SK-N-SH (cell line): ENCODE data around the gene ATG2A. TPM values are rescaled to one million over a fixed set of nuclear protein-coding genes. Genes with fewer than 3 reads are reported as not detected.

Experiments
- CTCF ChIA-PET: fragments of 300-600, 350-600 bp; formaldehyde crosslinking; extraction: SDS; loops from one replicate; lab custom pipeline; 2021; lab: Yijun Ruan, JAX
- POLR2A ChIA-PET: fragments of 350-600 bp; sonication (Branson Sonifier 250); formaldehyde crosslinking; extraction: SDS; loops from one replicate; lab custom pipeline; 2020; ENCODE audit warnings: antibody characterized with exemption, inconsistent platforms; lab: Yijun Ruan, JAX
- DNase-seq: peaks from one replicate; pipeline ENCODE4 v3.0.0; 2012
- H2AFZ ChIP-seq: fragments of 200-600 bp; sonication (generic); 2 replicates; pipeline ENCODE4 v1.8.1; 2016; ENCODE audit warnings: antibody characterized with exemption, mild to moderate bottlenecking, low read depth
- H3F3A ChIP-seq: fragments of 200-600 bp; sonication (generic); replicated peaks from 2 replicates; pipeline ENCODE3; 2016; ENCODE audit warnings: antibody characterized with exemption, mild to moderate bottlenecking; ENCODE audit not compliant: insufficient read depth
- H3K27ac ChIP-seq, 2 experiments: fragments of 200-500 bp in 1 of 2; fragments of 200-600 bp in 1 of 2; sonication (Bioruptor generic) in 1 of 2; sonication (generic), shearing (Covaris generic) in 1 of 2; 2 replicates each; pipeline versions ENCODE4 v1.5.1 to v1.6.1; 2014 to 2016; ENCODE audit warnings: low read depth in 2 of 2, inconsistent platforms in 1 of 2, low read length in 1 of 2, mild to moderate bottlenecking in 1 of 2, mixed read lengths in 1 of 2
- H3K27me3 ChIP-seq: fragments of 200-600 bp; sonication (generic), shearing (Covaris generic); 2 replicates; pipeline ENCODE4 v1.6.1; 2016; ENCODE audit warnings: mixed run types; ENCODE audit not compliant: insufficient read depth
- H3K36me3 ChIP-seq, 2 experiments: fragments of 200-500 bp in 1 of 2; fragments of 200-600 bp in 1 of 2; sonication (Bioruptor generic) in 1 of 2; sonication (generic) in 1 of 2; replicated peaks in 1 of 2; 2 replicates each; pipeline versions ENCODE3 to v1.5.1; 2014 to 2016; ENCODE audit warnings: low read length in 1 of 2, mild to moderate bottlenecking in 1 of 2; ENCODE audit not compliant: insufficient read depth in 2 of 2, control insufficient read depth in 1 of 2
- H3K4me1 ChIP-seq, 2 experiments: fragments of 200-500 bp in 1 of 2; fragments of 200-600 bp in 1 of 2; sonication (Bioruptor generic) in 1 of 2; sonication (generic), shearing (Covaris generic) in 1 of 2; 2 replicates each; pipeline versions ENCODE4 v1.5.1 to v1.6.1; 2014 to 2016; ENCODE audit warnings: low read depth in 1 of 2, low read length in 1 of 2, mixed run types in 1 of 2; ENCODE audit not compliant: insufficient read depth in 2 of 2, control insufficient read depth in 1 of 2
- H3K4me2 ChIP-seq: fragments of 200-600 bp; sonication (generic), shearing (Covaris generic); 2 replicates; pipeline ENCODE4 v1.6.1; 2017; ENCODE audit warnings: mixed run types
- H3K4me3 ChIP-seq, 2 experiments: fragments of 200-500 bp in 1 of 2; fragments of 200-600 bp in 1 of 2; sonication (Bioruptor generic) in 1 of 2; sonication (generic), shearing (Covaris generic) in 1 of 2; 2 replicates each; pipeline versions ENCODE4 v1.5.1 to v1.8.1; 2014 to 2016; ENCODE audit warnings: low read depth in 2 of 2, inconsistent platforms in 1 of 2, low read length in 1 of 2, mild to moderate bottlenecking in 1 of 2, mixed read lengths in 1 of 2, moderate library complexity in 1 of 2
- H3K79me2 ChIP-seq: fragments of 200-600 bp; sonication (generic); 2 replicates; pipeline ENCODE4 v1.8.1; 2017; ENCODE audit warnings: mild to moderate bottlenecking; ENCODE audit not compliant: insufficient read depth
- H3K9ac ChIP-seq: fragments of 200-600 bp; sonication (generic); 2 replicates; pipeline ENCODE4 v1.6.1; 2017; ENCODE audit warnings: mixed run types
- H3K9me2 ChIP-seq: fragments of 200-600 bp; sonication (generic); 2 replicates; pipeline ENCODE4 v1.6.1; 2017; ENCODE audit warnings: mixed run types
- H3K9me3 ChIP-seq: fragments of 200-600 bp; sonication (generic); 2 replicates; pipeline ENCODE4 v1.6.1; 2017; ENCODE audit warnings: mixed run types, mild to moderate bottlenecking, moderate library complexity
- H4K20me1 ChIP-seq: fragments of 200-600 bp; sonication (generic); 2 replicates; pipeline ENCODE4 v1.6.1; 2017; ENCODE audit warnings: mild to moderate bottlenecking, mixed run types; ENCODE audit not compliant: insufficient read depth
- ELF1 ChIP-seq: IDR thresholded peaks from 2 replicates; pipeline ENCODE4 v1.4.0; 2012
- EP300 ChIP-seq, 2 experiments: IDR thresholded peaks; 2 replicates each; pipeline versions ENCODE4 v1.4.0 to v1.6.1; 2012; ENCODE audit warnings: borderline replicate concordance in 1 of 2, low read depth in 1 of 2, low read length in 1 of 2
- EZH2phosphoT487 ChIP-seq: fragments of 200-600 bp; sonication (generic); IDR thresholded peaks from 2 replicates; pipeline ENCODE4 v1.6.1; 2017; ENCODE audit warnings: low read depth, mixed run types, mild to moderate bottlenecking, antibody characterized with exemption, moderate library complexity, borderline replicate concordance
- FOSL2 ChIP-seq: IDR thresholded peaks from 2 replicates; pipeline ENCODE4 v1.4.0; 2012; ENCODE audit warnings: low read depth, mild to moderate bottlenecking, moderate library complexity, borderline replicate concordance
- FOXJ3 ChIP-seq: sonication (generic); formaldehyde crosslinking; IDR thresholded peaks from 2 replicates; pipeline ENCODE4 v1.5.1; 2020; ENCODE audit warnings: mild to moderate bottlenecking, missing genetic modification reagents
- GATA2 ChIP-seq: sonication (generic); formaldehyde crosslinking; IDR thresholded peaks from 2 replicates; pipeline ENCODE4 v1.5.0; 2020; ENCODE audit warnings: mild to moderate bottlenecking, missing genetic modification reagents
- MEF2A ChIP-seq: IDR thresholded peaks from 2 replicates; pipeline ENCODE4 v1.4.0; 2012; ENCODE audit warnings: low read depth, borderline replicate concordance
- NFIC ChIP-seq: IDR thresholded peaks from 2 replicates; pipeline ENCODE4 v1.4.0; 2012; ENCODE audit warnings: borderline replicate concordance
- POLR2AphosphoS5 ChIP-seq: IDR thresholded peaks from 2 replicates; pipeline ENCODE4 v1.6.1; 2012; ENCODE audit warnings: low read depth, low read length
- RCOR1 ChIP-seq: fragments of 150-350 bp; IDR thresholded peaks from 2 replicates; pipeline ENCODE4 v1.6.1; 2017; ENCODE audit warnings: antibody characterized with exemption, low read length
- RFX5 ChIP-seq: IDR thresholded peaks from 2 replicates; pipeline ENCODE4 v1.6.1; 2012; ENCODE audit warnings: mild to moderate bottlenecking, improper control_type of control experiment, low read length
- RXRA ChIP-seq: IDR thresholded peaks from 2 replicates; pipeline ENCODE4 v1.4.0; 2012; ENCODE audit warnings: low read depth, mild to moderate bottlenecking, borderline replicate concordance
- SMC3 ChIP-seq: IDR thresholded peaks from 2 replicates; pipeline ENCODE4 v1.6.1; 2012; ENCODE audit warnings: low read depth, low read length, improper control_type of control experiment
- TCF12 ChIP-seq: IDR thresholded peaks from 2 replicates; pipeline ENCODE4 v1.4.0; 2012
- USF2 ChIP-seq: fragments of 150-350 bp; IDR thresholded peaks from 2 replicates; pipeline ENCODE4 v1.6.1; 2017; ENCODE audit warnings: antibody characterized with exemption, low read length, low read depth, borderline replicate concordance
- YY1 ChIP-seq: IDR thresholded peaks from 2 replicates; pipeline ENCODE4 v1.4.0; 2012; ENCODE audit warnings: low read depth, mild to moderate bottlenecking
- WGBS: methylation state at CpG from one replicate; pipeline ENCODE4 v1.1.6; 2017; ENCODE audit warnings: low lambda C conversion rate; 5-methylcytosine and 5-hydroxymethylcytosine counted together
- polyA plus RNA-seq, 3 experiments: library from polyadenylated mRNA; depleted of rRNA; stranded (reverse); fragments of >200 nt; gene quantifications; 2 replicates each; pipeline ENCODE4 v1.2.3, GENCODE V29; 2012
- TF ChIP-seq, protein P1 (sequence below): fragments of 150-350 bp; IDR thresholded peaks from 2 replicates; pipeline ENCODE4 v1.6.1; 2016; ENCODE audit warnings: mild to moderate bottlenecking, low read depth, low read length

ATG2A gene
- polyA plus RNA-seq, 1 of the 3 experiments (the other 2 are of a cell fraction) = 7.1 TPM

DNA sequence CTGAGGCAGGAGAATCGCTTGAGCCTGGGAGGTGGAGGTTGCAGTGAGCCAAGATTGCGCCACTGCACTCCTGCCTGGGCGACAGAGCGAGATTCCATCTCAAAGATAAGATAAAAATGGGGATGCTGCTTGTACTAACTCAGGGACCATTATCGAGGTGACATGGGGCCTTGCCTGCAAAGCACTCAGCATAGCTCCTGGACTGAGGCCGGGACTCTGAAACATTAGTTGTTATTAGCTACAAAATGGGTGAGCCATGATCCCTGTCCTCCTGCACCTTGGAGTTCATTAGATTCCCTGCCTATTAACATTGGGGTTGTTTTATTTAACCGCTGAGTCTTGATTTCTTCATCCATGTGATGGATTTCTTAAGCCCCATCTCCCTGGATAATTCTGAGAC lies 12.6 kb upstream of the ATG2A start (continued):
- TF ChIP-seq FOSL2 (no peak), RXRA (no peak), NFIC (no peak), EZH2phosphoT487 (no peak), GATA2 (CRISPR knock-in tag) (no peak), TCF12 (no peak), YY1 (no peak), FOXJ3 (CRISPR knock-in tag) (no peak), MEF2A (no peak), USF2 (no peak)

GRCh38 chr11:64928957-64929356 lies 11.9 kb upstream of the ATG2A start:
- H3K4me1 ChIP-seq = peaks cover 0 to 20% of the 10 kb centered on the region in 2 experiments; a peak in 1 of 4 replicates
- peaks cover 13% of the 10 kb centered on the region; the same call in 1 of the 2 replicates for H3K79me2 ChIP-seq
- H3K9me2 ChIP-seq = no peaks in the 10 kb centered on the region
- H3K9ac ChIP-seq = no peak overlapping the region
- peaks cover 11 to 42% of the 10 kb centered on the region in 2 experiments for H3K36me3 ChIP-seq
- no peak overlapping the region for H3K4me2 ChIP-seq
- no peaks in the 10 kb centered on the region for H3K27me3 ChIP-seq
- ChIA-PET POLR2A (no interaction called here), CTCF (interaction anchor here (0.6 to 1.9 kb wide), 4 partner anchors 41 to 165 kb away, joined by 3 to 8 read pairs (median 4); partner anchors contain the start of gene ARL2)
- no peaks in the 10 kb centered on the region for H3F3A ChIP-seq
- no peak for DNase-seq
- H4K20me1 ChIP-seq = no peaks in the 10 kb centered on the region
- H3K4me3 ChIP-seq = no peak overlapping the region
- no peak overlapping the region for H2AFZ ChIP-seq
- WGBS = 98% methylated on average over 2 of the region's 2 CpGs
- TF ChIP-seq MEF2A = no peak
- no peak for TF ChIP-seq FOXJ3 (CRISPR knock-in tag)
- TF ChIP-seq ELF1 = no peak
- TF ChIP-seq YY1 = no peak
- no peaks in the 10 kb centered on the region for H3K9me3 ChIP-seq
- H3K27ac ChIP-seq = no peak overlapping the region

DNA sequence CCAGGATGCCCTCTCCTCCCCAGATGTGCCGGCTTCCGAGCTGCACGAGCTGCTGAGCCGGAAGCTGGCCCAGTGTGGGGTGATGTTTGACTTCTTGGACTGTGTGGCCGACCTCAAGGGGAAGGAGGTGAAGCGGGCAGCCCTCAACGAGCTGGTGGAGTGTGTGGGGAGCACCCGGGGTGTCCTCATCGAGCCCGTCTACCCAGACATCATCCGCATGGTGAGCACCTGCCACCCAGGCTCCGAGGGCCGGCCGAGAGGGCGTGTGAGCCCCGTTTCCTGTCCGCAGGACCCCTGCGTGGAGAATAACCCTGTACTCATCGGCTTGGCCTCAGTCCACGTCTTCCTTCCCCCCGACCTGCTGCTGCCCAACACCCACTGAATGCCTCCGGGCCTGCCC lies 9.7 kb upstream of the ATG2A start:
- POLR2A ChIA-PET = interaction anchor here (0.6 kb wide), 1 partner anchor 397 kb away, joined by 3 read pairs; no protein-coding TSS in a partner anchor

More for the DNA sequence above, 9.7 kb upstream of the ATG2A start:
- no peaks in the 10 kb centered on the region for H4K20me1 ChIP-seq
- WGBS = 85% methylated on average over 11 of the region's 22 CpGs
- TF ChIP-seq, protein P1, sequence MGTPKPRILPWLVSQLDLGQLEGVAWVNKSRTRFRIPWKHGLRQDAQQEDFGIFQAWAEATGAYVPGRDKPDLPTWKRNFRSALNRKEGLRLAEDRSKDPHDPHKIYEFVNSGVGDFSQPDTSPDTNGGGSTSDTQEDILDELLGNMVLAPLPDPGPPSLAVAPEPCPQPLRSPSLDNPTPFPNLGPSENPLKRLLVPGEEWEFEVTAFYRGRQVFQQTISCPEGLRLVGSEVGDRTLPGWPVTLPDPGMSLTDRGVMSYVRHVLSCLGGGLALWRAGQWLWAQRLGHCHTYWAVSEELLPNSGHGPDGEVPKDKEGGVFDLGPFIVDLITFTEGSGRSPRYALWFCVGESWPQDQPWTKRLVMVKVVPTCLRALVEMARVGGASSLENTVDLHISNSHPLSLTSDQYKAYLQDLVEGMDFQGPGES = no peak
- TF ChIP-seq RCOR1 = no peak
- TF ChIP-seq SMC3 = no peak
- no peak for TF ChIP-seq FOSL2
- no peak for TF ChIP-seq EP300 (IDR thresholded peaks at IDR 0.05; ENCODE audit: borderline replicate concordance in 1 of 2, low read depth in 1 of 2, low read length in 1 of 2)
- no peak for TF ChIP-seq TCF12
- TF ChIP-seq POLR2AphosphoS5 = no peak
- no peak for TF ChIP-seq RFX5
- no peak for TF ChIP-seq EZH2phosphoT487
- TF ChIP-seq FOXJ3 (CRISPR knock-in tag) = no peak
- no peaks in the 10 kb centered on the region for H3K9me2 ChIP-seq
- peaks cover 0 to 22% of the 10 kb centered on the region in 2 experiments; a peak in 1 of 4 replicates for H3K4me1 ChIP-seq
- H3K27me3 ChIP-seq = no peaks in the 10 kb centered on the region
- no peak overlapping the region for H3K9ac ChIP-seq
- peaks cover 13% of the 10 kb centered on the region; the same call in 1 of the 2 replicates for H3K79me2 ChIP-seq
- H3K9me3 ChIP-seq = no peaks in the 10 kb centered on the region
- DNase-seq = no peak
- no peaks in the 10 kb centered on the region for H3F3A ChIP-seq
- peaks cover 11 to 25% of the 10 kb centered on the region in 2 experiments for H3K36me3 ChIP-seq
- no peak overlapping the region for H3K4me3 ChIP-seq
- no peak overlapping the region for H3K27ac ChIP-seq
- no peak overlapping the region for H2AFZ ChIP-seq
- CTCF ChIA-PET = interaction anchor here (1.0 to 1.7 kb wide), 4 partner anchors 10 to 87 kb away, joined by 3 to 7 read pairs (median 4); partner anchors contain the start of gene ARL2
- no peak overlapping the region for H3K4me2 ChIP-seq
